Endometrial microvascular endothelial cells (primary cell): ENCODE results near the gene CLSTN2. TPM values are rescaled to one million over a fixed set of nuclear protein-coding genes. Genes with fewer than 3 reads are reported as not detected.

ENCODE experiments used
- in situ Hi-C: cut with HindIII; loops from 2 replicates; pipeline ENCODE4 v1.10.0; 2017; ENCODE audit warnings: low sequenced_read_pairs, low pct_unique_long_range_greater_than_20kb; ENCODE audit errors: inconsistent ontology term
- total RNA-seq: library from RNA; depleted of rRNA; stranded (reverse); fragments of >200 nt; gene quantifications from one replicate; pipeline ENCODE4 v1.2.3, GENCODE V29; 2015; ENCODE audit errors: inconsistent ontology term

Gene CLSTN2
- total RNA-seq, 1 donor from 2014 or later = not detected

- in situ Hi-C loops = no loop called here
These were observed 182.1 kb downstream of the CLSTN2 start for GRCh38 chr3:140117096-140117526.

- in situ Hi-C loops = no loop called here
These were observed 187.2 kb downstream of the CLSTN2 start for GRCh38 chr3:140122183-140122582.

DNA sequence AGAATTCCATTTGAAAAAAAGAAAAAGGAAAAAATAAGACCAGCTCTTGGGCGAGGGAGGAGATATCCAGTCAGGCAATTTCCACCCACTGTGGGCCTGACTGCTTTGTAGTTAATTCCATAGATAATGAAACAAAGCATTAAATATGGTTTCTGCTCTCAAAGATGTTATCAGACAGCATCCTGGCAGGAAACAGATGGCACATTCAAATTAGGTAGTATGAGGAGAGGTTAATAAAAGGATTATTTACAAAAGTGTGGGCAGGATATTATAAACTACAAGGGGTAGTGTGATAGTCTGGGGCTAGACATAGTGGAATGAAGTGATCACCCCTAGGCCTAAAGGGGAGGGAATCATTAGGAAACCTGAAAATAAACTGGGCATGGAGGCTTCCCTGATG, 193.2 kb downstream of the CLSTN2 start:
- in situ Hi-C loops = no loop called here

DNA sequence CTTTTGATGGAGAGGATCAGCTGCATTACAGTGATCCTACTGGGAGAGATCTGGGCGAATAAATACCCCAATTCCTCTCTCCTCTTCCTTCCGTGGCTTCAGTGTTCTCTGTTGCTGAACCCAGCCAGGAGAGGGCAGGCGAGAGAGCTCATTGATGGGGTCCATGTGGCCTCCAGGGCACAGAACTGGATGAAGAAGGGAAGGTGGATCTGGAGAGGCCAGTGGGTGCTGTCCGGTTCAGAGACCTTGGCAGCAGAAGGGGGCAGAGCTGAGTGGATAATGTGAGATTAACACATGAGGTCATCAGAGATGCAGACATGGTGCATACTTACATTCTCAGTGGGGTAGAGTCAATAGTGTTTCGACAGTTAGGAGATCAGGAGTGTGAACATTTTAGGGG, 193.6 kb downstream of the CLSTN2 start:
- in situ Hi-C loops = no loop called here

DNA sequence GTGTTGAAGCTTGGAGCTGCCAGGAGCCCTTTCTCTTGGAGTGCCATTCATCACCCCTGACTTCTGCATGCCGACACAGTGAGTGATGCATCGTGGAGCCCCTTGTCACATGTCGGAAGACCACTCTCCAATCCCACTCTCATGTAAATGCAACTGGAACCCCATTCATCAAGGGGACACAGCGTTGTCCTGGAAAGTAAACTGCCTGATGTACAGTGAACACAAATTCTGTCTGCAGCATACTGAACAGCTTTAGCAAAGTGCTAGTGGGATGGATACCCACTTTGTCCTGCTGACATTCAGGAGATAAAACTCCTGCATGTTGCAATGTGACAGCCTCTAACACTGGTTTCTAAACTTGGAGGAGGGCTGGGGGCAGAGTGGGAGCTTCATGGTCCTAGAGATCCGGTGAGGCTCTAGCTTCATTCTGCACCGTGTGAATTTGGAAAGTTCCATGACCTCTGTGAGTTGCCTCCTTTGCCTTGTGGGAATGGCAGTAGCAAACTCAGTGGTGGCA, 194.8 kb downstream of the CLSTN2 start:
- in situ Hi-C loops = no loop called here

DNA sequence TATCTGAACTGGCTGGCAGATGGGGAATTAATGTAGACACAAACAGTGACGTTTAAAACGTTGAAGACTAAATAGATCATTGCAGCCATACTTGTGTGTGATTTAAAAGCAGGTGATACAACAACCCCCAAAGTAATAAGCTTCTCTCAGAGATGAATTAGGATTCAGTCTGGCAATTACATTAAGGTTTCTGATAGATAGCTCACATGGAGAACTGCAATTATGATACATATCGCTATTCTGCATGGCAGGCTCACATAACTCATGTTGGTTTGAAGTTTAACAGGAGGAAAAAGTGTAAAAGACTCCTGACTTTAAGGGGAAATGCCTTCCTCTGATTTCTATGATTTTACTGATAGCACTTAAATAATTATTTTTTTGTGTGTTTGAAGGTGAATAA, 196.9 kb downstream of the CLSTN2 start:
- in situ Hi-C loops = no loop called here

GRCh38 chr3:140134231-140134965, 199.4 kb downstream of the CLSTN2 start:
- in situ Hi-C loops = no loop called here

DNA sequence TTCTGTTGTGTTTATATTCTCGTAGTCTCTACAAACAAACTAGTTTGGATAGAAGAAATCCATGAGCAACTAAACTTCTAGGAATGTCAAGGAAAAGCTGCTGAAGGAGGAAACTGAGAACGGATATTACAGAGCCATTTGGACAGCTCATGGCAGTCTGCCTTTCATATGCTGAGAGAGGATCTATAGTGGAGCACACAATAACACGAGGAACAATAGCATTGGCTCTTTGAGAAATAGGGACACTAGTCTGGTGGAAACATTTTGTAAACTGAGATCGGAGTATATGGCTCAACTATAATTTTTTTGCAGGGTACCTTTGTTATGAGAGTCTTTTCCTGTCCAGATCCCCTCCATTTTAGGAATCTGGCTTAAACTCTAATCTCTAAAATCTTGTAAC, 200.5 kb downstream of the CLSTN2 start:
- in situ Hi-C loops = no loop called here

GRCh38 chr3:140143367-140144069, 208.5 kb downstream of the CLSTN2 start:
- in situ Hi-C loops = no loop called here

DNA sequence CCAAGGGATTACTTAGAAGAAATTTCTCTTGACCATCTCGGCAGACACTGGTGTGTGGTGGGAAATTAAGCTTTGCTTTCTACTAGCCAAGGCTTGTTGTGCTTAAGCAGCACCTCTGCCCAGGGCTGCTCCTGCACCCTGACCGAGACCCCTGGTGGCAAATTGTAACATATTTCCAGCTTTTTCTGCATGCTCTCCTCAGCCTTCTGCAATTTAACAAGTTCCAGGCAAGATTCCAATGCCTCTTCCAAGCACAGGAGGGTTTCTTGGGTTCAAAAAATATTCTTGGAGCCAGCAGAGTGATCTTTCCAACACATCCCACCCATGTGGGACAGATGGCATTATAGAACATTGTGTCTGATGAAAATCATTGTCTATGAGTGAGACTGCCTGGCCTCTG, 210.5 kb downstream of the CLSTN2 start:
- in situ Hi-C loops = no loop called here

GRCh38 chr3:140146668-140147067, 211.7 kb downstream of the CLSTN2 start:
- in situ Hi-C loops = no loop called here

- in situ Hi-C loops = no loop called here
These were observed 213.0 kb downstream of the CLSTN2 start for GRCh38 chr3:140147965-140148490.

DNA sequence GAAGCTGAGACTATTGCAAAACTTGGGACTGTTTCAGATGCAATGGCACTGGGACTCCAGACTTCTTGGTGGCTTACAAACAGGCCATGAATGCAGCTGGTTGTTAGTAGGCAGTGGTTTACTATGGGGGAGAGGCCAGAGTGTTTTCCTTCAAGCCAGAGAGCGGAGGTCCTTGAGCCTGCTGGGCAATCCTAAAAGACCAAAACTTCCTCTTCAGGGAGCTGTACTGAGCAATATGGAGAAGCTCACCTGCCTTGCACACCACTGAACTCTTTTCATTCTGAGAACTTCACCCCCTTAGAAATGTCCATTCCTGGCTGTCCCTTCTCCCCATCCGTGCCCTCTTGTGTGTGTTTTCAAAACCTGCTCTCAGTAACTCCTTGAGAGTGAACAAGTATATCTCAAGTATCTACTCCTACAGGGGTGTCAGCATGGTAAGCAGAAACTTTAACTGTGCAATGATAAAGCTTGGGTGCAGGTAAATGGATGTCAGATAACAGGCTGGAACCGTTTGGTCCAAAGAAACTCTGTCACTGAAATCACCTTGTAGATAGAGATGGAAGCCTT, 213.9 kb downstream of the CLSTN2 start:
- in situ Hi-C loops = no loop called here

DNA sequence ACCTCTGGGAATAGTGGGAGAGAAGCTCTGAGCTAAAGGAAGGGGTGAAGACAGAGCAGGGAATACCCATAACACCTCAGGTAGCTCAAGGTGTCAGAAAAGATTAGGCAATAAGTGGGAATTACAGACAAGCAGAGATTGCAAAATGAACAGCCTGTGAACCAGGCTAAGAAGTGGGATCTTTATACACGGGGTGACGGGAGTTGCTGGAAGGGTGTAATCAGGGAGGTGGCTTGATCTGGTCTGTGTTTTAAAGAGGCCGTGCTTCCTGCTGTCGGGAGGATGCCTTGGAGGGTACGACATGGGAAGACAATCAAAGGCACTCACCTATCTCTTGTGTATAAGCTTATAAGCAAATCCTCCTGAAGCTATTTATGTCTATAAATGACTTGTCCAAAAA, 216.3 kb downstream of the CLSTN2 start:
- in situ Hi-C loops = no loop called here

- in situ Hi-C loops = no loop called here
These were observed 218.1 kb downstream of the CLSTN2 start for GRCh38 chr3:140152851-140153639.

- in situ Hi-C loops = no loop called here
These were observed 218.8 kb downstream of the CLSTN2 start for GRCh38 chr3:140153736-140154135.

DNA sequence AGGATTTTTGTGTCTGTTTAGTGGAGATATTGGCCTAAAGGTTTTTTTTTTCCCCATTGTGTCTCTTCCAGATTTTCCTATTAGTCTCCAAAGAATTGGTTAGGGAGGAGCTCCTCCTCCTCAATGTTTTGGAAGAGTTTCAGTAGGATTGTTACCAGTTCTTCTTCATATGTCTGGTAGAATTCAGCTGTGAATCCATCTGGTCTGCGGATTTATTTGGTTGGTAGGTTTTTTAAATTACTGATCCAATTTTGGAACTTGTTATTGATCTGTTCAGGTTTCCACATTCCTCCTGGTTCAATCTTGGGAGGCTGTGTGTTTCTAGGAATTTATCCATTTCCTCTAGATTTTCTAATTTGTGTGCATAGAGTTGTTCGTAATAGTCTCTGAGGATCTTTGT, 222.2 kb downstream of the CLSTN2 start:
- in situ Hi-C loops = no loop called here

DNA sequence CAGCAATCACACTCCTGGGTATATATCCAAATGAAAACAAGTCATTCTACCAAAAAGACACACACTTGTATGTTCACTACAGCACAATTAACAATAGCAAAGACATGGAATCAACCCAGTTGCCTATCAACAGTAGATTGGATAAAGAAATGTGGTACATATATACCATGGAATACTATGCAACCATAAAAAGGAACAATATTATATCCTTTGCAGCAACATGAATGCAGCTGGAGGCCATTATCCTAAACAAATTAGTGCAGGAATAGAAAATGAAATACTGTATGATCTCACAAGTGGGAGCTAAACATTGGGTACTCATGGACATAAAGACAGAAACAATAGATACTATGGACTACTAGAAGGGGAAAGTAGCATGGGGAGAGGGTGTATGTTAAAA, 224.7 kb downstream of the CLSTN2 start:
- in situ Hi-C loops = no loop called here

DNA sequence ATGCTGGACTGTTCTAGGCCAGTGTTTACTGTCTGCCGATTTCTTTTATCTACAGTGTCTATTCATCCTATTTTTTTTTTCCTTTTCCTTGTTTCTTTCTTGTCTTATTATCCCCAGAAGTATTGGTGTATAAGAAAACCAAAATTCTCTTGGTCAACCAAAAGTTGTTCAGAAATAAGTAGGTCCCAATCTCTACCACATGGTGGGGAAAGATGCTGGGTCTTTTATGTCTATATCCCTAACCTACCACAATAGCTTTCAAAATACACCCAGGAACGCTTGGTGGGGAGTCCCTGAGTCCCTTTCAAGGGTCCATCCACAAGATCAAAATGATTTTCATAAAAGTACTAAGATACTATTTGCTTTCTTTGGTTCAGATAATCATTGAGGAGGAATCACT, 225.6 kb downstream of the CLSTN2 start:
- in situ Hi-C loops = no loop called here
